ENCODE measurements around the gene BEND2. TPM values are rescaled to one million over a fixed set of nuclear protein-coding genes. Genes with fewer than 3 reads are reported as not detected.

BEND2 gene
- total RNA-seq, 2 donors from 2014 or later: 3.9 TPM; not detected in 1

GRCh38 chrX:18170910-18171309 is 49.8 kb downstream of the BEND2 start:
- H3K4me3 ChIP-seq: no peak overlapping the region
- no peaks in the 10 kb centered on the region for H3K36me3 ChIP-seq
- whole genome bisulfite sequencing: 73% methylated on average over 6 of the region's 6 CpGs
- TF ChIP-seq POLR2A (IDR thresholded peaks at IDR 0.05) (no peak), POLR2AphosphoS5 (IDR thresholded peaks at IDR 0.05) (no peak)
- TF ChIP-seq, protein P1, sequence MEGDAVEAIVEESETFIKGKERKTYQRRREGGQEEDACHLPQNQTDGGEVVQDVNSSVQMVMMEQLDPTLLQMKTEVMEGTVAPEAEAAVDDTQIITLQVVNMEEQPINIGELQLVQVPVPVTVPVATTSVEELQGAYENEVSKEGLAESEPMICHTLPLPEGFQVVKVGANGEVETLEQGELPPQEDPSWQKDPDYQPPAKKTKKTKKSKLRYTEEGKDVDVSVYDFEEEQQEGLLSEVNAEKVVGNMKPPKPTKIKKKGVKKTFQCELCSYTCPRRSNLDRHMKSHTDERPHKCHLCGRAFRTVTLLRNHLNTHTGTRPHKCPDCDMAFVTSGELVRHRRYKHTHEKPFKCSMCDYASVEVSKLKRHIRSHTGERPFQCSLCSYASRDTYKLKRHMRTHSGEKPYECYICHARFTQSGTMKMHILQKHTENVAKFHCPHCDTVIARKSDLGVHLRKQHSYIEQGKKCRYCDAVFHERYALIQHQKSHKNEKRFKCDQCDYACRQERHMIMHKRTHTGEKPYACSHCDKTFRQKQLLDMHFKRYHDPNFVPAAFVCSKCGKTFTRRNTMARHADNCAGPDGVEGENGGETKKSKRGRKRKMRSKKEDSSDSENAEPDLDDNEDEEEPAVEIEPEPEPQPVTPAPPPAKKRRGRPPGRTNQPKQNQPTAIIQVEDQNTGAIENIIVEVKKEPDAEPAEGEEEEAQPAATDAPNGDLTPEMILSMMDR (IDR thresholded peaks at IDR 0.05): no peak
- DNase-seq (ENCODE audit: low spot score): no peak
- intact Hi-C loops (cut with DNase I): no loop called here
- H3K9me3 ChIP-seq: no peaks in the 10 kb centered on the region
- H3K27ac ChIP-seq: no peak overlapping the region
- no peaks in the 10 kb centered on the region for H3K4me1 ChIP-seq (replicated peaks)
- H3K27me3 ChIP-seq (replicated peaks; ENCODE audit: insufficient read depth): no peaks in the 10 kb centered on the region

DNA sequence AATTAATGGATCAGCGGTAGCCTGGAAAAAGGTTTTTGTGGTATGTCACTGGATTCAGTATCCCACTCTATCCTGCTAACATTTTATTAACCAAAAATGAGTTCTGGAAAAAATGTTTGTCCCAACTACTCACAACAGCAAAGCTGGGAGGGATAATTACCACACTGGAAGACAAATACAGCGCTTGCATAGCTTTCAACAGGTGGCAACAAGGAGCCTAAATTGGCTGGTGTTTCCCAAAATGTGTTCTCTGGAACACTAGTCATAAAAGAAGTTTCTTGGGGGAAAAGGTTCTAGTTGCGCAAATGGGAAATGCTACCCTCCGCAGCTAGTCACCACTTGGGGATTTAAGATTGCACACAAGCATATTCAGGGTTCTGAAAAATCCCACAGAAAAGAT is 54.6 kb downstream of the BEND2 start:
- Histone ChIP-seq H3K27ac (no peak overlapping the region), H3K9me3 (no peaks in the 10 kb centered on the region), H3K4me1 (replicated peaks) (no peaks in the 10 kb centered on the region), H3K27me3 (replicated peaks; ENCODE audit: insufficient read depth) (no peaks in the 10 kb centered on the region), H3K36me3 (no peaks in the 10 kb centered on the region), H3K4me3 (no peak overlapping the region)
- no peak for TF ChIP-seq POLR2A (IDR thresholded peaks at IDR 0.05)
- no peak for TF ChIP-seq POLR2AphosphoS5 (IDR thresholded peaks at IDR 0.05)
- TF ChIP-seq, protein P1 (IDR thresholded peaks at IDR 0.05): no peak
- DNase-seq (ENCODE audit: low spot score): no peak
- WGBS: 99% methylated on average over 4 of the region's 4 CpGs
- intact Hi-C loops (cut with DNase I): no loop called here

DNA sequence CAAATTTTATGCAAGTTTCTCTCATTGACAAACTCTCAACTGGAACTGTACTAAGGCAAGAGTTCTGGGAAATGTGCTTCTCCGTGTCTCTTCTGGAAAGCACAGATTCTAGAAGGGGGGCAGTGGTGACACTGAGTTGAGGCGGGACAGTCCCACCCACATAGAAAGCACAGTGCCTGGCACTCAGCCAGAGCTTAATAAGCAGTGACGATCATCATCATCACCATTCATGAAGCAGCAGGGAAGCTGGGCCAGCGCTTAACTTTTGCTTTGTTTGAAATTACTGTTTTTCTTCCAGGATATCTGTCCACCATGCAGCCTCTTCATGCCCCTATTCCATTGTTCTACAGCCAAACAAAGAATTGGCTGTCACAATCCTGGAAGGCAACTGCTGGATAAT is 60.3 kb downstream of the BEND2 start:
- Histone ChIP-seq H3K4me3 (no peak overlapping the region), H3K4me1 (replicated peaks) (no peaks in the 10 kb centered on the region), H3K36me3 (no peaks in the 10 kb centered on the region), H3K27me3 (replicated peaks; ENCODE audit: insufficient read depth) (no peaks in the 10 kb centered on the region), H3K9me3 (no peaks in the 10 kb centered on the region), H3K27ac (no peak overlapping the region)
- TF ChIP-seq, protein P1 (IDR thresholded peaks at IDR 0.05): no peak
- no peak for TF ChIP-seq POLR2AphosphoS5 (IDR thresholded peaks at IDR 0.05)
- no peak for TF ChIP-seq POLR2A (IDR thresholded peaks at IDR 0.05)
- no peak for DNase-seq (ENCODE audit: low spot score)
- WGBS: 49% methylated on average over 4 of the region's 4 CpGs
- intact Hi-C loops (cut with DNase I): no loop called here

DNA sequence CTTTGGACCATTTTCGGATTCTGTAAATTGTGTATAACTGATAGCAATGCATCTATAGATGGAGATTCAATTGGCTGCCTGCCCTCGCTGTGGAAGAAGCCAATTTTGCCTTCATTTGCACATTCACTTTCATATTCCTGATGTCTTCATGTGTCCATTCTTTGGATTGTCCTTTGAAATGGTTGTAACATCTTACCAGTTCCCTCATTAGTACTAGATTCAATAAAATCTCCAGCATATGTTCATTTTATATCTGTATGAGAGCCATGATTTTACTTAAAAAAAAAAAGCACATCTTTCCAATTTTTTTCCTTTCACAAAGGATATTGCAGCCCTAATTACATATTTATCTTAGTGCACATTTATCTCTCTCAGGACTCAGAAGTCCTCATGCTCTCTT is 61.7 kb downstream of the BEND2 start:
- no peaks in the 10 kb centered on the region for H3K9me3 ChIP-seq
- WGBS: 100% methylated on average over 2 of the region's 2 CpGs
- intact Hi-C loops (cut with DNase I): no loop called here
- no peaks in the 10 kb centered on the region for H3K36me3 ChIP-seq
- DNase-seq (ENCODE audit: low spot score): no peak
- no peaks in the 10 kb centered on the region for H3K27me3 ChIP-seq (replicated peaks; ENCODE audit: insufficient read depth)
- no peak overlapping the region for H3K4me3 ChIP-seq
- TF ChIP-seq, protein P1 (IDR thresholded peaks at IDR 0.05): no peak
- no peak for TF ChIP-seq POLR2AphosphoS5 (IDR thresholded peaks at IDR 0.05)
- TF ChIP-seq POLR2A (IDR thresholded peaks at IDR 0.05): no peak
- H3K4me1 ChIP-seq (replicated peaks): no peaks in the 10 kb centered on the region
- no peak overlapping the region for H3K27ac ChIP-seq

- H3K9me3 ChIP-seq: no peaks in the 10 kb centered on the region
- no peak for DNase-seq (ENCODE audit: low spot score)
- intact Hi-C loops (cut with DNase I): no loop called here
- H3K27ac ChIP-seq: no peak overlapping the region
- TF ChIP-seq, protein P1 (IDR thresholded peaks at IDR 0.05): no peak
- TF ChIP-seq POLR2AphosphoS5 (IDR thresholded peaks at IDR 0.05) (no peak), POLR2A (IDR thresholded peaks at IDR 0.05) (no peak)
- no peak overlapping the region for H3K4me3 ChIP-seq
- no peaks in the 10 kb centered on the region for H3K27me3 ChIP-seq (replicated peaks; ENCODE audit: insufficient read depth)
- no peaks in the 10 kb centered on the region for H3K4me1 ChIP-seq (replicated peaks)
- 21% methylated on average over 1 of the region's 1 CpG for WGBS
- H3K36me3 ChIP-seq: no peaks in the 10 kb centered on the region
These were observed 69.0 kb downstream of the BEND2 start for GRCh38 chrX:18151649-18152048.
